Activated naive CD4-positive, alpha-beta T cell treated with Interleukin-2 at 50 U/mL for 16 hours (primary cell): ENCODE data around the gene FMN1.

ENCODE experiments used
- DNase-seq: peaks from one replicate; pipeline ENCODE4 v3.0.0-alpha.2; 2020

Gene FMN1

DNA sequence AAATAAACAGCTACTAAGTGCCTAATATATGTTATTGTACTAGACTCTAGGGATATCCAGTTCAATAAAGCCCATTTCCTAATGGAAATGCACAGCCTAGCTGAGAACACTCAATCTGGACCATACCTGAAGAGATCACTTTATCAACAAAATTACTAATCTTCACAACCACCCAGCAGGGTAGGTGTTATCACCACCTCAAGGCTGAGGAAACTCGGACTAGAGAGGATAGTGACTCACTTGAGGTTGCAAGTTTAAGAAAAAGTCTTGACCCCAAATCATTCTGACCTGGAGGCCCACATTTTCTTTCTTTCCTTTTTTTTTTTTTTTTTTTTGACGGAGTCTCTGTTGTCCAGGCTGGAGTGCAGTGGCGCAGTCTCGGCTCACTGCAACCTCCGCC is 3.1 kb upstream of the FMN1 start:
- no peak for DNase-seq

DNA sequence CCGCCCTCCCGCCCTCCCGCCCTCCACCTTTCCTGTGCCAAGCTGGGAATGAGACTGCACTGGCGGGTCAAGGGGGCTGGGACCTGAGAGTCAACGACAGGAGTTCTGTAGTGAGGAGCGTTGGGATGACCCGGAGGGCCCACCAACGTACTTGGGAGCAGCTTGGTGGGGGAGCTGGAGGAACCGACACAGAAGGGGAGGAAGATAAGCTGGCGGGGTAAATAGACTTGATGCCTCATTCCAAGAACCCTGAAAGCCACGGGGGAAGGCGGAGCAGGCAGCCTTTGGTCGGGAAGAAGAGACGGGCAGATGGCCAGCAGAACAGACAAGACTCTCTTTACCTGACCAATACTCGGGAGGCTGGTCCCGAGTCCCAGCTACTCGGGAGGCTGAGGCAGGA is 277 bp downstream of the FMN1 start:
- DNase-seq = no peak

- DNase-seq = no peak
Measured at GRCh38 chr15:33191591-33191990, 2.9 kb downstream of the FMN1 start.

- DNase-seq = peak; percentile 13
Measured at GRCh38 chr15:33190539-33190938, 4.0 kb downstream of the FMN1 start.

GRCh38 chr15:33188641-33189257 is 5.8 kb downstream of the FMN1 start:
- DNase-seq = no peak

GRCh38 chr15:33188159-33188558 is 6.4 kb downstream of the FMN1 start:
- no peak for DNase-seq

GRCh38 chr15:33183334-33183733 is 11.2 kb downstream of the FMN1 start:
- DNase-seq = no peak

- no peak for DNase-seq
Measured at GRCh38 chr15:33182926-33183325, 11.6 kb downstream of the FMN1 start.

DNA sequence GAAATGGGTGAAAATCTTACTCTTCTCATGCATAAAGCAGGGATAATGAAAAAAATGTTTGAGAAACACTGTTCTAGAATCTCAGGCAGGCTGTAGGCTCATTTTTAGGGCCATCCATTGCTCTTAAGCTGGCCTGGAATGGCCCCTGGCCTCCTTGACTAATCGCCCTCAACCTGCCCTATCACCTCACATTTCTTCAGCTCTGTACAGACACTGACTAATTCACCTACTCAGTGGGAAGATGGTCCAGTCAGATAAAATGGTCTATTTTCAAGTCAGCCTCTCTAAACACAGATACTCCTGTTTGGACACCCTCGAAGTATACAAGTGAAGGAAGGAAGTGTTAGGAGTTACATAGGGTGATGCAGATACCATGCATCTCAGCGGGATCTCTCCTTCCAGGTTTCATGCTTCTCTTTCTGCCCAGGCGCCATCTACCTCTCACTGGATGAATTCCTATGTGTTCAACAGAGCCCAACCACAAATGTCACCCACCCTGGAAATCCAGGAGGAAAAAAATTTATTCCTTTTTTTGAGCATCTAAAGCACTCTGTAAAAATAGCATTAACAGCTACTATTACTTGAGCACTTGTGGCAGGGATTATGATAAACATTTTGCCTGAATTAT is 12.1 kb downstream of the FMN1 start:
- no peak for DNase-seq

DNA sequence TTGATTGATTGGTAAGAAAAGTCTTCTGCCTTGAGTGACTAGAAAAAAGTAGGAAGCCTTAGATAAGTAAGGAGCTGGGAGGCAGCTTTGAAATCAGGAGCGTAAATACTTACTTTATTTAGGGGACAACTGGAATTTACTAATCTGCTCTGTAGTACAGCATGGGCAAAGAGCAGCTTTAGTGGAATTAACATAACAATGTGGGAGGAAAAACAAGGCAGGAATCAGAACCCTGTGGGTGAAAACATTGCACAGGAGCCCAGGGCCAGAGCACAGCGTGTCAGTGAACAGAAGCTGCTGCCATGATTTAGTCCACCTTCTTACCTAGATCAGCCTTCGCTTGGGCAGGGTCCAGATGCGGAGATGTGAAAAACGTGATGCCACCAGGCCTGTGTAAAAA is 14.6 kb downstream of the FMN1 start:
- no peak for DNase-seq

DNA sequence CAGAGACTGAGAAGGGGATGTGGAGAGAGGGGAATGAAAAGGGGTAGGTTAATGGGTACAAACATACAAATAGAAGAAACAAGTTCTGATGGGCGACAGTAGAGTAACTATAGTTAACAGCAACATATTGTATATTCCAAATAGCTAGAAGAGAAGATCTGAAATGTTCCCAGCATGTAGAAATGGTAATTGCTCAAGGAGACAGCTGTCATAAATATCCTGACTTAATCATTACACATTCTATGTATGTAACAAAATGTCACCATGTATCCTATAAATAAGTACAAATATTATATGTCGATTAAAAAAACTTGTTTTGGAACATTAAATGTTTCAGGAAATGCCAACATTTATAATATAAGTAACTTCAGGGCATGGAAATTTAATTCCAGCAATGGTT is 23.3 kb downstream of the FMN1 start:
- DNase-seq = no peak

DNA sequence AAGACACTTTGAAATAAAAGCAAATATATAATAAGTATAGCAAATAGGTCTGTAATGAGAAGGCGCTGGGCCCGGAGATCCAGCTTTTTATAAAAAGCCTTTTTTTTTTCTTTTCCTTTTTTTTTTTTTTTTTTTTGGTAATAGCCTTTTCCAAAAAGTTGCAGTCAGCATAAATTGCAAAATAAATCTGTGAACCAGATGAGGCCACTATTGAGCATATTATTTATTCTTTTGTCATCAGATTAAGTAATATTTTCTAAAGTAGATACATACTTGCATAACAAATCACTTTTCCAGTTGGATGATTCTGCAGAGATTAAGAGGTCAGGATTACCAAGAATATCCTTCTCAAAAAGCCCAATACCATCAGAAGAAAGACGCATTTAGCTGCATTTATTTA is 24.9 kb downstream of the FMN1 start:
- DNase-seq = no peak

- DNase-seq = no peak
Measured at GRCh38 chr15:33168444-33168843, 26.1 kb downstream of the FMN1 start.

DNA sequence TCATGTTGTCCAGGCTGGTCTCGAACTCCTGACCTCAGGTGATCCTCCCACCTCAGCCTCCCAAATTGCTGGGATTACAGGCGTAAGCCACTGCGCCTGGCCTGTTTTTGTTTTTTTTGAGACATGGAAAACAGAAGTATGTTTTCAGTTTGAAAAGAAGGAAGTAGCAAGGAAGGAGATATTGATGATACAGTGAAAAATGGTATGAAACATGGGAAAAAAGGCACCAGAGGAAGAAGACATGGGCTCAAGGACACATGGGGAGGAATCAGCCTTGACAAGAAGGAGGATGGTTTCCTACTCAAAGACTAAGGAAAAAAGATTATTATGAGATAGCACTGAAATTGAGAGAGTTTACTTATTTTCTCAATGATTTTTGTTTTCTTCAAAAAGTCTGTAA is 30.7 kb downstream of the FMN1 start:
- DNase-seq = no peak

- DNase-seq = no peak
Measured at GRCh38 chr15:33161209-33161608, 33.3 kb downstream of the FMN1 start.

DNA sequence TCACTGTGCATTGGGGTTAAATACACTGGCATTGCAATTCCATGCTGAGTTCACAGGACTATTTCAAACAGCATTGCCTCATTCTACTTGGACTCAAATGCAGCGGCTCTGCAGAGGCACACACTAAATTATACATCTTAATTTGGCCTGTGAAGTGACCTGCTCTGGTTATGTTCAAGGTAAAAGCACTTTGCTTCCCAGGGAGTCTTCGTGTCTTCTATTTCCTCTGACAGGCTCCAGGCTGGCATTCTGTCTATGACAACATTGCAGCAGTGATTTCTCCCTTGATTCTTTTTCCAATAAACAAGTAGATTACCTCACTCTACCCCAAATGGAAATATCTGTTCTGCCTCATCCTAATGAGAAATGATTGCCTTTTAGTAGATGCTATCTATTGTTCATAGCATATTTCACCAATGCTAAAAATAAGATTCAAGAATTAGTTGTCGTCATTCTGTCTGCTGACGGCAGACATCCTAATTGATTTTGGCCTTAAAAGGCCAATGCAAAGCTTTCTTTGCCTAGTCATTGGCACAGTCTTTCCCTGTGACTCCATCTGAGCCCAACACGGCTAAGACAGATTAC is 33.8 kb downstream of the FMN1 start:
- no peak for DNase-seq

DNA sequence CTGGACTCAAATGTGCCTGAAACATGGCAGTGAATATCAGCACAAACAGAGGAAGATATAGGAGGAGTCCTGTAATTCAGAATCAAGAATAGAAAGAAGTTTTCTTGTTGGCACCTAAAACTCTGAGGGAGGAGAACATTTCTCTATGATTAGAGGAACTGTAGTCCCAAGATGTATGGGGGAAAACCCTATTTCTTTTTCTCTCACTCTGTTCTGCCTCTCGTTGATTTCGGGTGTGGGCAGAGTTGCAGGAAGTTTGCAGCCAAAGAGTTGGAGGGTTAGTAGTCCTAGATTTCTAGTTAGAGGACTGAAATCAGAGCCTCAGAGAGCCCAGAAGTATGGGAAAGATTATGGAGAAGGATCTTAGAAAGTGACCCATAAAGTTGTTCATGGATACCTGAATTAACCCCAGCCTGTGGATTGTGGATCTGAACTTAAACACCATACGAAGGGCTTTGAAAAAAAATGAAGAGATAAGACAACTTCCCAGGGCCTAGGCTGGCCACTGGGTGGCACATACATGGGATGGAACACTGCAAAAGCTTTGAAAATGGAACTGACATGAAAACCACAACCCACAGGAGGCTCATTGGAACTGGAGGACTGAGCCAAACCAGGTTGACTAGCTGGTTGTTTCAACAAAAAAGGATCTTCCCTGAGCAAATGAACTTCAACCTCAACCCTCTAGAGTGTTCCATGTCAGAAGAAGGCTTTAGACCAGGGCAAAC is 34.6 kb downstream of the FMN1 start:
- no peak for DNase-seq

DNA sequence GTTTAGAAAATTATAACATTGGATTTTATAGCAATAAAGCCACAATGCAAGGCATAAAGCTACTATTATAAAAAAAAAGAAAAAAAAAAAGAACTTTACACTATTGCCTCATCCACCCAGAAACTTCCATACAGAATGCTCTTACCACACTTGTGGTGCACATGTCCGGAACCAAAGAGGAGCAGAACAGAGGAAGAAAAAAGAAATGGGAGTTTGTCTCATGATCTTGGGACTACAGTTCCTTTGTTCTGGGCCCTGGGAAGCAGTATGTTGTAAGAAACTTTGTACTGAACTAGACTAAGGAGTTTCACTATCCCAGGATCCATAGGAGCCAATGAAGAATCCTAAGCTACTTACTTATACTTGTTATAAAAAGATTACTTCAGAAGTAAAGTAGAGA is 36.1 kb downstream of the FMN1 start:
- no peak for DNase-seq

- no peak for DNase-seq
Measured at GRCh38 chr15:33157371-33158037, 37.0 kb downstream of the FMN1 start.

DNA sequence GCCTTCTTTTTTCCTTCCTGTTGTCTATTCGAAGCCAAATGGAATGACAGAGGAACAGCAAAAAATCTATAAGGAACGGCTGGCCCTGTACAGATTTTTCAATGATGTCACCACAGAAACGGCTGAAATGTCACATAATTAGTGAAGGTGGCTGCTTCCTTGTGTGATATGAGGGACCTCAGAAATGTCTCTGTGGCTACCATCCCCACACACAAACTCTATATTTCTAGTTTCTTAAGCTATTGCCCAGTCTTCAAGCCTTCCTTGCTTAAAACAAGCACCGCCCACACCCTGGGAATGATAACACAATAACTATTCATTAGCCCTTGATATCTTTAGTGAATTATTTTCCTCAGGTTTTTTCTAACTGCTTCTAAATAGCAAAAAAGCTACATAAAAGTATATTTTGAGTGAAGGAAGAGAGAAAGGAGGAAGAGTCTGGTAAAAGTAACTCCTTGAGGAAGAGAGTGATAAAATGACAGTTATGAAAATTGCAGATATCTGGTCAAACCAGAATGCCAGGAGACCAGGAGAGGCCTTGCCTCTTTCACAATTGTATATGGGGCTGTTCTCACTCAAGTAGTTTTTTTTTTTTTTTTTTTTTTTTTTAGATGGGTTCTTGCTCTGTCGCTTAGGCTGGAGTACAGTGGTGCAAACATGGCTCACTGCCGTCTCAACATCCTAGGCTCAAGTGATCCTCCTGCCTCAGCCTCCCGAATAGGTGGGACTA is 38.7 kb downstream of the FMN1 start:
- no peak for DNase-seq

DNA sequence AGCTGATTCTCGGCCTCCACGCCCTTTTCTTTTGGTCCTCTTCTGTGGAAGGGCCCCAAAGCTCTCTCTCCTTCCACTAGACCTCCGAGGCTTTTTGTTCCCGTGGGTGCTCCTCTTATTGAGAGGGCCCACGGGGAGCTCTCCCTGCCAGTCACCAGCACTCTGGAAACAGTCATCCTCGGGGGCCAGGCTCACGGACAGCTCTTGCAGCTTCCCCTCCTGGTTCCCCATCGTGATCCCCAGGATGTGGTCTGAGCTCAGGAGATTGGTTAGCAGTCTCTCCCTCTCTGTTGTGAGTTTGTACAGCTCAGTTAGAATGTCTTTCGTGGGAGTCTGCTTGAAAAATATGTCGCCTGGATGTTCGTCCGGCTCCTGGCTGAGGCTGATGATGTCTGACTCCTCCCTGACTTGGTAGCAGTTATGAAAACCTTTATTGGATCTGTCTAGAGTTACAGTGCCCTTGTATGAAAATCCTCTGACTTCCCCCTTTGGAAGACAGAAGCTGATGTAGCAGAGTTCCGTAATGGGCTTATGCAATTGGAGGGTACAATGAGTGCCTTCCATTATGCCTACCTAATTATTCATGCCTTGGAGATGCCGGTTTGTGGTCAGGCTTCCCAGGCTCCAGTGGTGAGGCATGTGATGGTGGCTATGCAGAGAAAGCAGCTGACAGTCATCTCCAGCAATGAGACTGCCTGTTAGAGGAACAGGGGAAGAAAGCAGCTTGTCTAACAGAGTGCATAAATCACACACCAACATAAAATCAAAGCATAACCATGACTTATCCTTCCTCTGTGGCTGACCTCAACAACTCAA is 40.0 kb downstream of the FMN1 start:
- DNase-seq = no peak

GRCh38 chr15:33153548-33153947 is 41.0 kb downstream of the FMN1 start:
- no peak for DNase-seq
